OCI-LY7 (cell line): ENCODE results near the gene SLC26A11.

Experiments used
- CTCF ChIP-seq: fragments of 200-600 bp; sonication (generic); conservative IDR thresholded peaks from 2 replicates; pipeline ENCODE4 v1.5.1; 2014; ENCODE audit warnings: mild to moderate bottlenecking, antibody characterized with exemption, low read length, moderate library complexity, mixed read lengths
- EZH2phosphoT487 ChIP-seq: fragments of 200-600 bp; sonication (generic); IDR thresholded peaks from 2 replicates; pipeline ENCODE4 v1.6.1; 2018; ENCODE audit warnings: low read depth, borderline replicate concordance, mild to moderate bottlenecking, mixed run types, antibody characterized with exemption, low read length, moderate library complexity, mixed read lengths

DNA sequence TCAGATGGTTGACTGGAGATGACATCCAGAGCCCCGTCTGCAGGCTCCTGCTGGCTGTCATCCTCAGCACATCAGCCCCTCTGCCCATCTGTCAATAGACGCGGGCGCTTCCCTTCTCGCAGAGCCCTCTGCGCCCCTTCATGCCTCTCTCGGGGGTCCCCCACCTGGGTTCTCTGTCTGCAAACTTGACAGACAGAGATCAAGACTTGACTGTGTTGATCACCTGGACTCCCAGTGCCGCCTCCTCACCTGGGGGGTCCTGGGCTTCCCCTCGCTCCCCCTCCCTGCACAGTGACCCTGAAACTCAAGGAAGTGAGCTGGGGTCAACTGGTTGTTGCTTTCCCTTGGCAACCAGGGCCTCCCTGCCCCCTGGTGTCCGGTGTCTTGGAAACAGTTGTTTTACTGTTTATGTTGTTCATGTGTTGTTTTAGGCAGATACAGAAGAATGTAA, 72.3 kb downstream of the SLC26A11 start:
- TF ChIP-seq CTCF = no peak
- no peak for TF ChIP-seq EZH2phosphoT487
